OCI-LY7 (cell line): ENCODE measurements around the gene SNX27.

Experiments used
- EZH2phosphoT487 ChIP-seq: fragments of 200-600 bp; sonication (generic); IDR thresholded peaks from 2 replicates; pipeline ENCODE4 v1.6.1; 2018; ENCODE audit warnings: low read depth, borderline replicate concordance, mild to moderate bottlenecking, mixed run types, antibody characterized with exemption, low read length, moderate library complexity, mixed read lengths
- TF ChIP-seq, protein P1 (sequence below): fragments of 200-600 bp; sonication (generic); conservative IDR thresholded peaks from 2 replicates; pipeline ENCODE4 v1.5.1; 2014; ENCODE audit warnings: mild to moderate bottlenecking, antibody characterized with exemption, low read length, moderate library complexity, mixed read lengths

DNA sequence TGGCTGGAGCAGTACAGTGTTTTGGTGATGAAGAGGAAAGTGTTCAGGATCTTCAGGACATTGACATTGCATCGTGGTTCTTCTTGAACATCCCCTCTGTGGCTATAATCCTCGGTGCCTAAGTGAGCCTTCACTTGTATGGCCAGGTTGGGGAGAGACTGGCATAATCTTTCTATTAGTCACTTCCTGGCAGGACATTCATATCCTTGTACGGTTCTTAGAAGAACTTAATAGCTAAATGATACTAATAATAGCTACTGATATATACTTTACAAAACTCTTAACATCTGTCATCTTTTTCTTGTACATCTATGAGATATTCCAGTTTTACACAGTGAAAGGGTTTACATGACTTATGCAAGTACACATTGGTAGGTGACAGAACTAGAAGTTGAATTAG, 69.0 kb downstream of the SNX27 start:
- TF ChIP-seq, protein P1, sequence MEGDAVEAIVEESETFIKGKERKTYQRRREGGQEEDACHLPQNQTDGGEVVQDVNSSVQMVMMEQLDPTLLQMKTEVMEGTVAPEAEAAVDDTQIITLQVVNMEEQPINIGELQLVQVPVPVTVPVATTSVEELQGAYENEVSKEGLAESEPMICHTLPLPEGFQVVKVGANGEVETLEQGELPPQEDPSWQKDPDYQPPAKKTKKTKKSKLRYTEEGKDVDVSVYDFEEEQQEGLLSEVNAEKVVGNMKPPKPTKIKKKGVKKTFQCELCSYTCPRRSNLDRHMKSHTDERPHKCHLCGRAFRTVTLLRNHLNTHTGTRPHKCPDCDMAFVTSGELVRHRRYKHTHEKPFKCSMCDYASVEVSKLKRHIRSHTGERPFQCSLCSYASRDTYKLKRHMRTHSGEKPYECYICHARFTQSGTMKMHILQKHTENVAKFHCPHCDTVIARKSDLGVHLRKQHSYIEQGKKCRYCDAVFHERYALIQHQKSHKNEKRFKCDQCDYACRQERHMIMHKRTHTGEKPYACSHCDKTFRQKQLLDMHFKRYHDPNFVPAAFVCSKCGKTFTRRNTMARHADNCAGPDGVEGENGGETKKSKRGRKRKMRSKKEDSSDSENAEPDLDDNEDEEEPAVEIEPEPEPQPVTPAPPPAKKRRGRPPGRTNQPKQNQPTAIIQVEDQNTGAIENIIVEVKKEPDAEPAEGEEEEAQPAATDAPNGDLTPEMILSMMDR, result no peak
- no peak for TF ChIP-seq EZH2phosphoT487
